Activated CD4-positive, alpha-beta T cell treated with anti-CD3 and anti-CD28 coated beads for 24 hours (primary cell): Measurements from ENCODE around the gene UGT1A9.
"Not testable (repeated sequence)": the region's sequence is repeated elsewhere in the genome, so short reads cannot be mapped to it uniquely, and the experiment has no call there.

Experiments
- DNase-seq, 2 donors: peaks; one replicate each; pipeline ENCODE4 v3.0.0-alpha.2; 2020; ENCODE audit warnings: low read depth in 2 of 2

Gene UGT1A9

DNA sequence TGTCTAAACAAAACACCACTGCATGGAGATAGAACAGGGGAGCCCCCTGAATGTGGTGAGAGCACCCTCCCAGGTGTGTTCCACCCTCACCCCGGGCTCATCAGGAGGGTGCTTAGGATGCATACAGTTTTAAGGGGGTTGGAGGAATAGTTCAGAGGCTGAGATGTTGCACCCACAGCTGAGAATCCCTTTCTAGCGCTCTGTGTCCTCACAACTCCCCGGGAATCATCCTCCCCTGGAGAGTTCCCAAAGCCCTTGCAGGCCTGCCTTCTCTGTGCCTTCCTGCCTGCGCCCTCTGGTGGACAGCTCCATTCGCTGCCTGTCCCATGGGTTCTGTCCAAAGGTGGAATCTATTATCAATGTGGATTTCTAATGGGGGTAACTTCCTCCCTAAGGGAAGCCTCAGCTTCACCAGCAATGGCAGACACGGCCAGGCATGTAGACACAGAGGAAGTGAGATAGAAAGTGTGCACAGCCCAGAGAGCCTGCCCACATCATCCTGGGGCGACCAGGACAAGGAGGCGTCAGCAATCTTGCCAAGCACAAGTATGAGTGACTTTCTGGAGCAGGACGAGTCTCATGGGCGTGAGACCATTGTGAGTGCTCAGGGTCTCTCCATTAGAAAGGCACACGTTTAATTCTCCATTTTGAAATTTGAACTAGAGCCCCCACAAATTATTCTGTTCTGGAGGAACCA is 39.8 kb downstream of the UGT1A9 start:
- DNase-seq, result peak; percentile 52 to 65

DNA sequence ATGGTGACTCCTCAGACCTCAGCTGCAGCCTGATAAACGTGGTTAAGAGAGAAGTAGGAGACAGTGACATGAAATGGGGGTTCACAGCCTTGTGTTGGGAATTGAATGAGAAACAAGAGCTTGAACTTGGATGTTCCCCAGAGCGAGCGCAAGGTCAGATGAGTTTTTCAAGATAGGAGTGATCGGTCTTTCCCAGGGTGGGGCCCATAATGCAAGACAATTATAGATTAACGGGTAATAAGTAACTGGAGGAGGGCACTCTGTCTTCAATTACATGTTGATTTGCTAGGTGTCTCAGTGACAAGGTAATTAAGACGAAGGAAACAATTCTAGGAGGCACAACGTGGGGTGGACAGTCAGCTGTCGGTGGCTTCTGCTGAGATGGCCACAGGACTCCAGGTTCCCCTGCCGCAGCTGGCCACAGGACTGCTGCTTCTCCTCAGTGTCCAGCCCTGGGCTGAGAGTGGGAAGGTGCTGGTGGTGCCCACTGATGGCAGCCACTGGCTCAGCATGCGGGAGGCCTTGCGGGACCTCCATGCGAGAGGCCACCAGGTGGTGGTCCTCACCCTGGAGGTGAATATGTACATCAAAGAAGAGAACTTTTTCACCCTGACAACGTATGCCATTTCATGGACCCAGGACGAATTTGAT is 41.0 kb downstream of the UGT1A9 start, which contains the start of gene UGT1A5:
UGT1A5 (plus strand) TSS at position 297 of the 651 bp plus-strand sequence; CDS start at position 382, 85 bp downstream.
- DNase-seq, result no peak

DNA sequence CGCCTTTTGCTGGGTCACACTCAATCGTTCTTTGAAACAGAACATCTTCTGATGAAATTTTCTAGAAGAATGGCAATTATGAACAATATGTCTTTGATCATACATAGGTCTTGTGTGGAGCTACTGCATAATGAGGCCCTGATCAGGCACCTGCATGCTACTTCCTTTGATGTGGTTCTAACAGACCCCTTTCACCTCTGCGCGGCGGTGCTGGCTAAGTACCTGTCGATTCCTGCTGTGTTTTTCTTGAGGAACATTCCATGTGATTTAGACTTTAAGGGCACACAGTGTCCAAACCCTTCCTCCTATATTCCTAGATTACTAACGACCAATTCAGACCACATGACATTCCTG is 41.5 kb downstream of the UGT1A9 start:
- DNase-seq, result no peak

DNA sequence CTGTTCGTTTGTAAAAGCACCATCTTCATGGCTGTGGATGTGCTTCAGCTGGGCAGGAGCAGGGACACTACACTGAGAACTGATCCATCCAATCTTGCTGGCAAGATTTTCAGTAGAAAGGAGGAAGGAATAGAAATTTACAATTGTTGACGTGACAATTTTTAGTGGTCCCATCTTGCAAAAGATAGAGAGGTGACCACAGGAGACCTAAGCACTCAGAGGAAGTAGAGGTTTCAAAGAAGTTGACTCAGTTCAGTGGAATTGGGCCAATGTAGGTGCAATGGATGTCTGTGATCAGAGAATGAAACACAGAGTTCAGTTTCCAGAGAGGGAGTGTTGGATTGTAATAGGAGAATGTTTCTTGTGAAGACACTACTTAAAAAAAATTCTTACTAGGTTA is 42.4 kb downstream of the UGT1A9 start:
- no peak for DNase-seq

DNA sequence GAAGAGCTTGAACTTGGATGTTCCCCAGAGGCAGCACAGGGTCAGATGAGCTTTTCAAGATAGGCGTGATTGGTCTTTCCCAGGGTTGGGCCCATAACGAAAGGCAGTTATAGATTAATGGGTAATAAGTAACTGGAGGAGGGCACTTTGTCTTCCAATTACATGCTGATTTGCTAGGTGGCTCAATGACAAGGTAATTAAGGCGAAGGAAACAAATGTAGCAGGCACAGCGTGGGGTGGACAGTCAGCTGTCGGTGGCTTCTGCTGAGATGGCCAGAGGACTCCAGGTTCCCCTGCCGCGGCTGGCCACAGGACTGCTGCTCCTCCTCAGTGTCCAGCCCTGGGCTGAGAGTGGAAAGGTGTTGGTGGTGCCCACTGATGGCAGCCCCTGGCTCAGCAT is 46.9 kb downstream of the UGT1A9 start, which contains the start of gene UGT1A4:
UGT1A4 (plus strand) TSS at position 185 of the 400 bp plus-strand sequence; CDS start at position 270, 85 bp downstream.
- DNase-seq, result no peak

DNA sequence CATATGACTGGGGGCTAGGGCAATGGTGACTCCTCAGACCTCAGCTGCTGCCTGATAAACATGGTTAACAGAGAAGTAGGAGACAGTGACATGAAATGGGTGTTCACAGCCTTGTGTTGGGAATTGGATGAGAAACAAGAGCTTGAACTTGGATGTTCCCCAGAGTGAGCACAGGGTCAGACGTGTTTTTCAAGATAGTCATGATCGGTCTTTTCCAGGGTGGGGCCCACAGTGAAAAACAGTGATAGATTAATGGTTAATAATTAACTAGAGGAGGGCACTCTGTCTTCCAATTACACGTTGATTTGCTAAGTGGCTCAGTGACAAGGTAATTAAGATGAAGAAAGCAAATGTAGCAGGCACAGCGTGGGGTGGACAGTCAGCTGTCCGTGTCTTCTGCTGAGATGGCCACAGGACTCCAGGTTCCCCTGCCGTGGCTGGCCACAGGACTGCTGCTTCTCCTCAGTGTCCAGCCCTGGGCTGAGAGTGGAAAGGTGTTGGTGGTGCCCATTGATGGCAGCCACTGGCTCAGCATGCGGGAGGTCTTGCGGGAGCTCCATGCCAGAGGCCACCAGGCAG is 57.1 kb downstream of the UGT1A9 start, which contains the start of gene UGT1A3:
UGT1A3 (plus strand) TSS at position 320 of the 579 bp plus-strand sequence; CDS start at position 405, 85 bp downstream.
- DNase-seq, result no peak

DNA sequence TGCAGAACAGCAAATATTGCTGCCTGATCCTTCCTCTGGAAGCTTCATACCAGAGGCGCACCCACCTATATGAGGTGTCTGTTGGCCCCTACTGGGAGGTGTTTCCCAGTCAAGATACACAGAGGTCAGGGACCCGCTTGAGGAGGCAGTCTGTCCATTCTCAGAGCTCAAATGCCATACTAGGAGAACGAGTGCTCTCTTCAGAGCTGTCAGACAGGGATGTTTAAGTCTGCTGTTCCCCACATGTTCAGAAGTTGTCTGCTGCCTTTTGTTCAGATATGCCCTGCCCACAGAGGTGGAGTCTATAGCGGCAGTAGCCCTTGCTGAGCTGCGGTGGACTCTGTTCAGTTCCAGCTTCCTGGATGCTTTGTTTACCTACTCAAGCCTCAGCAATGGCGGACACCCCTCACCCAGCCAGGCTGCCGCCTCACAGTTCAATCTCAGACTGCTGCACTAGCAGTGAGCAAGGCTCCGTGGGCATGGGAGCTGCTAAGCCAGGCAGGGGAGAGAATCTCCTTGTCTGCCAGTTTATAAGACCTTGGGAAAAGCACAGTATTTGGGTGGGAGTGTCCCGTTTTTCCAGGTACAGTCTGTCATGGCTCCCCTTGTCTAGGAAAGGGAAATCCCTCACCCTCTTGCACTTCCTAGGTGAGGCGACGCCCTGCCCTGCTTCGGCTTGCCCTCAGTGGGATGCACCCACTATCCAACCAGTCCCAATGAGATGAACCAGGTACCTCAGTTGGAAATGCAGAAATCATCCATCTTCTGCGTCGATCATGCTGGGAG is 65.4 kb downstream of the UGT1A9 start:
- DNase-seq, result not testable (repeated sequence)

DNA sequence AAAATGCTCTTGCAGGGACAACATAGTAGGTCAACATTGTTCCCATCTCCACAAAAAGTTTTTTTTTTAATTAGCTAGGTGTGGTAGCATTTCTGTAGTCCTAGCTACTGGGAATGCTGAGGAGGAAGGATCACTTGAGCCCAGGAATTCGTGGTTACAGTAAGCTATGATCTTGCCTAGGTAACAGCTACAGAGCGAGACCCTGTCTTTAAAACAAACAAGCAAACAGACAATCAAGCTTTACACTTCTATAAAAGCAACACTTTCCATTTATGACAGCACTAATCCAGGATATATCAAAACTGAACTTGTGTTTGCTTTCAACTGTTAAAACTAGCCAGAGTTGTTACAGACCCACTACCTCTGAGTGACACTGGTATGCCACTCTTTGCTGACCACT is 69.2 kb downstream of the UGT1A9 start:
- DNase-seq, result no peak

DNA sequence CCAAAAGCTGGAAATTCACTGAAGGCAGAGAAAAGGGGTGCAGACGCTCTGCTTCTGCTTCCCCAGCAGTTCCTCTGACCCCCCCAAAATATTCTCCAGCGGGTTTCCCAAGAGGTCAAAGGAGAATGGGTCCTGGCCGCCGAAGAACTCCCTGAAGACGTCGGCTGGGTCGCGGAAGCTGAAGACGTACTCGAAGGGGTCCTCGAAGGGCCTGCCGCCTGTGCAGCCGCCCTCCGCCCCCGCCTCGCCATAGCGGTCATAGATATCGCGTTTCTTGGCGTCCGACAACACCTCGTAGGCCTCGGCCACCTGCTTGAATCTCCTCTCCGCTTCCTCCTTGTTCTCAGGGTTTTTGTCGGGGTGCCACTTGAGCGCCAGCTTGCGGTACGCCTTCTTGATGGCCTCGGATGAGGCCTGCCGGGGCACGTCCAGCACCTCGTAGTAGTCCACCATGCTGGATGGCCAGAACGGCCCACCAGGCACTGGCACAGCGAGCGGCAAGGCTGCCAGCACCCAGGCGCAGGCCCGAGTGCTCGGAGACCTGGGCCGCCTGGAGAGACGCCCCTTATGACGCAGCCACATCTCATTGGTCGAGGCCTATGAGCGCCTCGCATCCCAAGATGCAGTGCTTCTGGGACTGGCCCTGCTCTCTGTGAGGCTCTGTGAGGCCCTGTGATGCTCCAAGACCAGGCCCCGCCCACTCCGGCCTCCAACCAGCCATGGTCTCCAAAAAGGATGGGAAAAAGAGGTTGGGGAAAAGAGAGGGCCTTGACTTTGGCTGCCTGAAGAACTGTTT is 72.0 kb downstream of the UGT1A9 start:
- DNase-seq, result no peak

DNA sequence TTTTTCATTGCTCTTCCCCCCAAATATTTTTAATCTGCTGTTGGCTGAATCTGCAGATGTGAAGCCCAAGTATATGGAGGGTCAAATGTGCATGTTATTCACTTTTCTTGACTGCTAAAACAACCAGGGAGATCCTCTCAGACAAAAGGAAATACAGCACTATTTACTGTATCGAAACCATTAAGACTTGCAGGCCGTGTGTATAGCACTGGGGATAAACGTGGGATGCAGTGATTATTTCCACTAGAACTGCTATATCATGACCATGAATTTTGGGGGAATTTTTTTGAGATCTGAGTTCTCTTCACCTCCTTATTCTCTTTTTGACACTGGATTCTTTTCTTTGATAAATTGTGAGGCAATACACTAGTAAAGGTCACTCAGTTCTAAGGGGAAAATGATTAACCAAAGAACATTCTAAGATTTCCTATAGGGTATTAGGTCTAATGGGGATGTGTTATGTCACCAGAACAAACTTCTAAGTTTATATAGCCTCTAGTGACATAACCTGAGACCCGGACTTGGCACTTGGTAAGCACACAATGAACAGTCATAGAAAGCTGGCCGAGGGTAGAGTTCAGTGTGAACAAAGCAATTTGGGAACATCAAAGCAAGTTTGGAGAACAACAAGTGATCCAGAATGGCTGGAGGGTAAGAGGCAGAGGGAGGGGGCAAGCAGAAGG is 73.5 kb downstream of the UGT1A9 start:
- DNase-seq, result no peak

DNA sequence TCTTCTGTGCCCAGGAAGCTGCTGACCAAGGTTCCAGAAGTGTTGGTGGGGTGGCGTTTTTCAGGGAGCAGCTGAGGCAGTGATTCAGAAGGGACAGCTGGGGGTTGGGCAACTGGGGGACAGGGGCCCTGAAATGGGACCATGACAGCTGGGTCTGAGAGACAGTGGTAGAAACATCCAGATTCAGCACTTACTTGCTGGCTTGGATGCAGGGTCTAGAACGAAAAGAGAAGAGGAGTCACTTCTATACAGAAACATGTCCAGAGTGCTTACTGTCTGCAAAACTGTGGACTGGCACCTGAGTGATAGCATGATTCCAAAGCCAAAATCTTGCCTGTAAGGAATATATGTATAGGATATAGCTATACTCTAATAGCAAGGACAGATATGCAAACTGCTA is 74.1 kb downstream of the UGT1A9 start:
- DNase-seq, result not testable (repeated sequence)

DNA sequence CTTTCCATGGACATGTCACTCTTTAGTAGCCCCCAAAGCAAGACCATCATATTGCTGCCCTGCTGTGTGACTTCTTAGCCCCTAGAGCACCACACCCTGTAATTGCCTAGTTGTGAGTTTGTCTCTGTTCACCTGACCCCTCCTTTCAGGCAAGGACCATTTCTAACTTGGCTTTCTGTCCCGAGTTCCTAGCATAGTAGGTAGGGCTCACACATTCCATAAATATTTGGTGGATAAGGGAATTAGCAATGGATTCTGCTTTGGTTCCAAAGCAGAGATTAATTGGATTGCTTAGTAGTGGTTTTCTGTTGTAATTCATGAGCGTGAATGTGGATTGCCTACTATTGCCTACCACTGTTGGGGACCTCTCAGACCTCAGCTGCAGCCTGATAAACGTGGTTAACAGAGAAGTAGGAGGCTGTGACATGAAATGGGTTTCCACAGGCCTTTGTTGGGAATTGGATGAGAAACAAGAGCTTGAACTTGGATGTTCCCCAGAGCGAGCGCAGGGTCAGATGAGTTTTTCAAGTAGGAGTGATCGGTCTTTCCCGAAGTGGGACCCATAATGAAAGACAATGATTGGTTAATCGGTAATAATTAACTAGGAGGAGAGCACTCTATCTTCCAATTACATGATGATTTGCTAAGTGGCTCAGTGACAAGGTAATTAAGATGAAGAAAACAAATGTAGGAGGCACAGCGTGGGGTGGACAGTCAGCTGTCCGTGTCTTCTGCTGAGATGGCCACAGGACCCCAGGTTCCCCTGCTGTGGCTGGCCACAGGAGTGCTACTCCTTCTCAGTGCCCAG is 75.0 kb downstream of the UGT1A9 start:
- no peak for DNase-seq

DNA sequence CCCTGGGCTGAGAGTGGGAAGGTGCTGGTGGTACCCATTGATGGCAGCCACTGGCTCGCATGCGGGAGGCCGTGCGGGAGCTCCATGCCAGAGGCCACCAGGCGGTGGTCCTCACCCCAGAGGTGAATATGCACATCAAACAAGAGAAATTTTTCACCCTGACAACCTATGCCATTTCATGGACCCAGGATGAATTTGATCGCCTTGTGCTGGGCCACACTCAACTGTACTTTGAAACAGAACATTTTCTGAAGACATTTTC is 75.5 kb downstream of the UGT1A9 start:
- no peak for DNase-seq

DNA sequence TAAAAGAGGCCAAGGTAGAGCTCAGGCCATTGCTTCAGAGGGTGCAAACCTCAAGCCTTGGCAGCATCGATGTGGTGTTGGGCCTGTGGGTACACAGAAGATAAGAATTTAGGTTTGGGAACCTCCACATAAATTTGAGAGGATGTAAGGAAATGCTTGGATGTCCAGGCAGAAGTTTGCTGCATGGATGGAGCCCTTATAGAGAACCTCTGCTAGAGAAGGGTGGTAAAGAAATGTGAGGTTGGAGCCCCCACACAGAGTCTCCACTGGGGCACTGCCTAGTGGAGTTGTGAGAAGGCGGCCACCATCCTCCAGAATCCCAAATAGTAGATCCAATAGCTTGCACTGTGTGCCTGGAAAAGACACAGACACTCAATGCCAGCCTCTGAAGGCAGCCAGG is 79.0 kb downstream of the UGT1A9 start:
- DNase-seq, result not testable (repeated sequence)

DNA sequence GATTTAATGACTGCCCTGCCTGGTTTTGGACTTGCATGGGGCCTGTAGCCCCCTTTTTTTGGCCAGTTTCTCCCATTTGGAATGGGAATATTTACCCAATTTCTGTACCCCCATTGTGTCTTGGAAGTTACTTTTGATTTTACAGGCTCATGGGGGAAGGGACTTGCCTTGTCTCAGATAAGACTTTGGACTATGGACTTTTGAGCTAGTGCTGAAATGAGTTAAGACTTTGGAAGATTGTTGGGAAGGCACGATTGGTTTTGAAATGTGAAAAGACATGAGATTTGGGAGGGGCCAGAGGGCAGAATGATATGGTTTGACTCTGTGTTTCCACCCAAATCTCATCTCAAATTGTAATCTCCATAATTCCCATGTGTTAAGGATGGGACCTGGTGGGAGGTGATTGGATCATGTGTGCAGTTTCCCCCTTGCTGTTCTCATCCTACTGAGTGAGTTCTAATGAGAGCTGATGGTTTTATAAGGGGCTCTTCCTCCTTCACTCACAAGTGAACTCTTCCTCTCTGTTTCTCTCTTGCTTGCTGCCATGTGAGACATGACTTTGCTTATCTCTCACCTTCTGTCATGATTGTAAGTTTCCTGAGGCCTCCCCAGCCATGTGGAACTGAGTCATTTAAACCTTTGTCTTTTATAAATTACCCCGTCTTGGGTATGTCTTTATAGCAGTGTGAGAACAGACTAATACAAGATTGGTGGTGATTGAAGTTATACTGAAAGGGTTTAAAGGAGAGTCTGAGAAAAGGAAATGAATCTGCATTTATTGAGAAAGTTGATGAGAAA is 79.7 kb downstream of the UGT1A9 start:
- not testable (repeated sequence) for DNase-seq

DNA sequence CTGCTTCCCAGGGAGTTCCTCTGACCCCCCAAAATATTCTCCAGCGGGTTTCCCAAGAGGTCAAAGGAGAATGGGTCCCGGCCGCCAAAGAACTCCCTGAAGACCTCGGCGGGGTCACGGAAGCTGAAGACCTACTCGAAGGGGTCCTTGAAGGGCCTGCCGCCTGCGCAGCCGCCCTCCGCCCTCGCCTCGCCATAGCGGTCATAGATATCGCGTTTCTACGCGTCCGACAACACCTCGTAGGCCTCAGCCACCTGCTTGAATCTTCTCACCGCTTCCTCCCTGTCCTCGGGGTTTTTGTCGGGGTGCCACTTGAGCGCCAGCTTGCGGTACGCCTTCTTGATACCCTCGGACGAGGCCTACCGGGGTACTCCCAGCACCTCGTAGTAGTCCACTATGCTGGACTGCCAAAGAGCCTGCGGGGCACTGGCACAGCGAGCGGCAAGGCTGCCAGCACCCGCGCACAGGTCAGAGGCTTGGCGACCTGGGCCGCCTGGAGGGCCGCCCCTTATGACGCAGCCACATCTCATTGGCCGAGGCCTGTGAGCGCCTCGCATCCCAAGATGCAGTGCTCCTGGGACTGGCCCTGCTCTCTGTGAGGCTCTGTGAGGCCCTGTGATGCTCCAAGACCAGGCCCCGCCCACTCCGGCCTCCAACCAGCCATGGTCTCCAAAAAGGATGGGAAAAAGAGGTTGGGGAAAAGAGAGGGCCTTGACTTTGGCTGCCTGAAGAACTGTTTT is 83.3 kb downstream of the UGT1A9 start:
- DNase-seq, result no peak

DNA sequence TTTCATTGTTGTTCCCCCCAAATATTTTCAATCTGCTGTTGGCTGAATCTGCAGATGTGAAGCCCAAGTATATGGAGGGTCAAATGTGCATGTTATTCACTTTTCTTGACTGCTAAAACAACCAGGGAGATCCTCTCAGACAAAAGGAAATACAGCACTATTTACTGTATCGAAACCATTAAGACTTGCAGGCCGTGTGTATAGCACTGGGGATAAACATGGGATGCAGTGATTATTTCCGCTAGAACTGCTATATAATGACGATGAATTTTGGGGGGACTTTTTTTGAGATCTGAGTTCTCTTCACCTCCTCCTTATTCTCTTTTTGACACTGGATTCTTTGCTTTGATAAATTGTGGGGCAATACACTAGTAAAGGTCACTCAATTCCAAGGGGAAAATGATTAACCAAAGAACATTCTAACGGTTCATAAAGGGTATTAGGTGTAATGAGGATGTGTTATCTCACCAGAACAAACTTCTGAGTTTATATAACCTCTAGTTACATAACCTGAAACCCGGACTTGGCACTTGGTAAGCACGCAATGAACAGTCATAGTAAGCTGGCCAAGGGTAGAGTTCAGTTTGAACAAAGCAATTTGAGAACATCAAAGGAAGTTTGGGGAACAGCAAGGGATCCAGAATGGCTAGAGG is 84.9 kb downstream of the UGT1A9 start:
- DNase-seq, result no peak

DNA sequence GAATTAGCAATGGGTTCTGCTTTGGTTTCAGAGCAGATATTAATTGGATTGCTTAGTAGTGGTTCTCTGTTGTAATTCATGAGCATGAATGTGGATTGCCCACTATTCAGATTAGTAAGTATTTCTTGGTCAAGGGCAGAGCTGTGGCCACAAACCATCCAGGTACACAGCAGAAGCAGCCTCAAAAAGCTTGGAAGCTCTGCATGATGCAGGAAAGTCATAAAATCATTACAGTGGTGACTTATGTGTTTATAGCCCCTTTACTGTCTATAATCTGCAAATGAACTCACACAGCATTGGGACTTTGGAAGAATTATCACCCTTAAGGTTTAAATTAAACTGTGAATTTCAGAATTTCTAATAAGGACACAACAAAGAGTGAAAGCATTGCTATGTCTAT is 86.4 kb downstream of the UGT1A9 start:
- no peak for DNase-seq
